PC-3 (cell line): Measurements from ENCODE around the gene EPHA10. TPM values are rescaled to one million over a fixed set of nuclear protein-coding genes. Genes with fewer than 3 reads are reported as not detected.

Source experiments
- ATAC-seq: fragments of 200-7000 bp; cut with Tn5 transposase; 2 replicates; pipeline ENCODE4 v1.9.1; 2020; ENCODE audit warnings: mild to moderate bottlenecking, moderate library complexity
- BruUV-seq: library from RNA; stranded (reverse); fragments of 400-500 nt; replicated peaks from 2 replicates; lab custom pipeline; 2021; lab: Mats Ljungman, UMichigan
- CTCF ChIA-PET: fragments of 300-600 bp; sonication (Branson Sonifier 250); formaldehyde crosslinking; loops from one replicate; lab custom pipeline; 2022; ENCODE audit warnings: antibody characterized with exemption; lab: Charles Lee
- POLR2A ChIA-PET: fragments of 300-600 bp; sonication (Branson Sonifier 250); formaldehyde crosslinking; loops from one replicate; lab custom pipeline; 2022; ENCODE audit warnings: antibody characterized with exemption; ENCODE audit not compliant: unreplicated experiment; lab: Charles Lee
- DNase-seq: peaks from one replicate; pipeline ENCODE4 v3.0.0-alpha.2; 2015
- H2AFZ ChIP-seq: fragments of 300-600 bp; sonication (generic); 2 replicates; pipeline ENCODE4 v1.6.0; 2016; ENCODE audit warnings: antibody characterized with exemption, low read length
- H3F3A ChIP-seq: fragments of 300-600 bp; sonication (generic); one replicate; pipeline ENCODE4 v1.6.0; 2017; ENCODE audit warnings: antibody characterized with exemption, low read length, control low read depth, mild to moderate bottlenecking; ENCODE audit not compliant: unreplicated experiment
- H3K27ac ChIP-seq: fragments of 300-600 bp; sonication (generic); 2 replicates; pipeline ENCODE4 v1.5.1; 2016; ENCODE audit warnings: mild to moderate bottlenecking, low read length
- H3K27me3 ChIP-seq: fragments of 300-600 bp; sonication (generic); 2 replicates; pipeline ENCODE4 v1.6.1; 2016; ENCODE audit warnings: low read length, mixed read lengths
- H3K36me3 ChIP-seq: fragments of 300-600 bp; sonication (generic); 2 replicates; pipeline ENCODE4 v1.6.1; 2016; ENCODE audit warnings: low read depth, mixed run types, low read length, mixed read lengths
- H3K4me1 ChIP-seq: fragments of 300-600 bp; sonication (generic); 2 replicates; pipeline ENCODE4 v1.5.1; 2016; ENCODE audit warnings: low read length; ENCODE audit not compliant: insufficient read depth
- H3K4me2 ChIP-seq: fragments of 300-600 bp; sonication (generic); 2 replicates; pipeline ENCODE4 v1.6.0; 2016; ENCODE audit warnings: low read length
- H3K4me3 ChIP-seq: fragments of 300-600 bp; sonication (generic); 2 replicates; pipeline ENCODE4 v1.5.1; 2016; ENCODE audit warnings: mild to moderate bottlenecking, low read length, mixed read lengths
- H3K79me2 ChIP-seq: fragments of 300-600 bp; sonication (generic); 2 replicates; pipeline ENCODE4 v1.6.1; 2017; ENCODE audit warnings: low read length, mixed read lengths
- H3K9ac ChIP-seq: fragments of 300-600 bp; sonication (generic); 2 replicates; pipeline ENCODE4 v1.6.0; 2016; ENCODE audit warnings: mild to moderate bottlenecking, low read length
- H3K9me2 ChIP-seq: fragments of 300-600 bp; sonication (generic); replicated peaks from 2 replicates; pipeline ENCODE4 v1.6.1; 2016; ENCODE audit warnings: mixed run types, low read length, mixed read lengths
- H3K9me3 ChIP-seq: fragments of 300-600 bp; sonication (generic); 2 replicates; pipeline ENCODE4 v1.6.1; 2016; ENCODE audit warnings: low read length, mixed read lengths
- H4K20me1 ChIP-seq: fragments of 300-600 bp; sonication (generic); 2 replicates; pipeline ENCODE4 v1.6.1; 2016; ENCODE audit warnings: low read length, mixed read lengths
- EZH2 ChIP-seq: fragments of 300-600 bp; sonication (generic); IDR thresholded peaks from one replicate; pipeline ENCODE4 v1.6.1; 2017; ENCODE audit warnings: antibody characterized with exemption, mild to moderate bottlenecking, low read length; ENCODE audit not compliant: unreplicated experiment
- EZH2phosphoT487 ChIP-seq: fragments of 300-600 bp; sonication (generic); IDR thresholded peaks from 2 replicates; pipeline ENCODE4 v1.6.1; 2018; ENCODE audit warnings: mild to moderate bottlenecking, antibody characterized with exemption, low read length, borderline replicate concordance
- intact Hi-C: fragments of 100-400 bp; cut with micrococcal nuclease; formaldehyde crosslinking; loops from 2 replicates; pipeline ENCODE4 v1.9.0; 2023
- total RNA-seq: library from RNA; depleted of rRNA; stranded (reverse); fragments of >200 nt; gene quantifications from 2 replicates; pipeline ENCODE4 v1.2.3, GENCODE V29; 2014
- TF ChIP-seq, protein P1 (sequence below): fragments of 300-600 bp; sonication (generic); conservative IDR thresholded peaks from 2 replicates; pipeline ENCODE4 v1.5.1; 2017; ENCODE audit warnings: antibody characterized with exemption, low read depth, mild to moderate bottlenecking, low read length

Gene EPHA10
- total RNA-seq, 1 experiment from 2014 or later = 3.5 TPM

GRCh38 chr1:37682334-37682987, 82.5 kb downstream of the EPHA10 start:
- intact Hi-C loops = loop anchor here (1.0 to 10.0 kb wide), 4 partner anchors 79 to 1168 kb away; no protein-coding TSS in a partner anchor
- no peak overlapping the region for H3K4me2 ChIP-seq
- H3K4me3 ChIP-seq = no peak overlapping the region
- no peaks in the 10 kb centered on the region for H3K4me1 ChIP-seq
- no peaks in the 10 kb centered on the region for H4K20me1 ChIP-seq
- H3K9me2 ChIP-seq = no peaks in the 10 kb centered on the region
- BruUV-seq = TSS peak; percentile 10
- no peak overlapping the region for H3K9ac ChIP-seq
- DNase-seq = peak; percentile 79
- H3K9me3 ChIP-seq = no peaks in the 10 kb centered on the region
- no peaks in the 10 kb centered on the region for H3F3A ChIP-seq
- peaks cover 34% of the 10 kb centered on the region for H3K36me3 ChIP-seq
- H3K27me3 ChIP-seq = no peaks in the 10 kb centered on the region
- H3K79me2 ChIP-seq = no peaks in the 10 kb centered on the region
- H3K27ac ChIP-seq = no peak overlapping the region
- H2AFZ ChIP-seq = no peak overlapping the region
- CTCF ChIA-PET = interaction anchor here (1.2 kb wide), 1 partner anchor 80 kb away, joined by 4 read pairs; no protein-coding TSS in a partner anchor
- peak; percentile 77 for ATAC-seq
- POLR2A ChIA-PET = no interaction called here
- no peak for TF ChIP-seq EZH2
- TF ChIP-seq, protein P1, sequence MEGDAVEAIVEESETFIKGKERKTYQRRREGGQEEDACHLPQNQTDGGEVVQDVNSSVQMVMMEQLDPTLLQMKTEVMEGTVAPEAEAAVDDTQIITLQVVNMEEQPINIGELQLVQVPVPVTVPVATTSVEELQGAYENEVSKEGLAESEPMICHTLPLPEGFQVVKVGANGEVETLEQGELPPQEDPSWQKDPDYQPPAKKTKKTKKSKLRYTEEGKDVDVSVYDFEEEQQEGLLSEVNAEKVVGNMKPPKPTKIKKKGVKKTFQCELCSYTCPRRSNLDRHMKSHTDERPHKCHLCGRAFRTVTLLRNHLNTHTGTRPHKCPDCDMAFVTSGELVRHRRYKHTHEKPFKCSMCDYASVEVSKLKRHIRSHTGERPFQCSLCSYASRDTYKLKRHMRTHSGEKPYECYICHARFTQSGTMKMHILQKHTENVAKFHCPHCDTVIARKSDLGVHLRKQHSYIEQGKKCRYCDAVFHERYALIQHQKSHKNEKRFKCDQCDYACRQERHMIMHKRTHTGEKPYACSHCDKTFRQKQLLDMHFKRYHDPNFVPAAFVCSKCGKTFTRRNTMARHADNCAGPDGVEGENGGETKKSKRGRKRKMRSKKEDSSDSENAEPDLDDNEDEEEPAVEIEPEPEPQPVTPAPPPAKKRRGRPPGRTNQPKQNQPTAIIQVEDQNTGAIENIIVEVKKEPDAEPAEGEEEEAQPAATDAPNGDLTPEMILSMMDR = peak; percentile 93

DNA sequence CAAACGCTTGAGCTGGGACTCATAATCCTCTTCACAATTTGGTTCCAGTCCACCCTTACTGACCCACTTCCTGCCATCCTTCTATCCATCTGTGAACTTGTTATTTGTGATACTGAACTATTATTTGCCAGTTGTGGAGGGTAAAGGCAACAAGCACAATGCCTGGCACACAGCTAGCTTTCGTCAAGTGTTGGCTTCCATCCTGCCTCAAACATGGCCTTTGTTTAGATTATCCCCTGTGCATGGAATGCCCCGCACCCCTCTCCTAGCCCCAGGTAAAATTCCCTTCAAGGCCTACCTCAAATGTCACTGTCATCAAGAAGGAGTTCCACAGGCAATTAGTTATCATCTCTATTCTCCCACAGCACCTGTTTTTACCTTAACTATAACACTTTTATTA, 84.0 kb downstream of the EPHA10 start:
- Histone ChIP-seq H3K27ac (no peak overlapping the region), H3K4me2 (no peak overlapping the region), H3K4me3 (no peak overlapping the region), H4K20me1 (no peaks in the 10 kb centered on the region), H3K9ac (no peak overlapping the region), H3F3A (no peaks in the 10 kb centered on the region), H3K79me2 (no peaks in the 10 kb centered on the region), H3K9me2 (no peaks in the 10 kb centered on the region), H3K36me3 (peaks cover 28% of the 10 kb centered on the region), H3K4me1 (no peaks in the 10 kb centered on the region), H2AFZ (no peak overlapping the region), H3K9me3 (no peaks in the 10 kb centered on the region), H3K27me3 (no peaks in the 10 kb centered on the region)
- no TSS peak for BruUV-seq
- ChIA-PET CTCF (interaction anchor here (0.6 kb wide), 1 partner anchor 14 kb away, joined by 5 read pairs; no protein-coding TSS in a partner anchor), POLR2A (no interaction called here)
- TF ChIP-seq, protein P1 = no peak
- intact Hi-C loops = loop anchor here (10.0 kb wide), 1 partner anchor 1166 kb away; no protein-coding TSS in a partner anchor
- ATAC-seq (no peak), DNase-seq (no peak)

DNA sequence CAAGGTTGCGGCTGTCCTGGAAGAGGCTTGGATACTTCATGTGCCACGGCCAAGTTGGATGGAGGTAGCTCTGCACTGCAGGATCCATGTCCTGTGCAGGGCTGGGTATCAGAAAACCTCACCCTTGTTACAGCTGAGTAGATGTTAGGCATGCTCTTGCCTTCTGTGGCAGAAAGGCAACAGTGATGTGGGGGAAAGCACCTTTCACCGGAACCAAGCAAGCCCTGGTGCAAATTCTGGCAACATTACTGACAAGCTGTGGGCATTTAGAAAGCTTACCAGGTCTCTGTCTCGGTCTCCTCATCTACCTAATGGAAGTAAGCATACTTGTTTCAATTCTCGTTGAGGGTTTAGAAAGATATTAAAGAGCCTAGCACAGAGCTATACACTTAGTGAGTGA, 87.1 kb downstream of the EPHA10 start:
- no peak overlapping the region for H2AFZ ChIP-seq
- TF ChIP-seq EZH2 (no peak), EZH2phosphoT487 (no peak)
- TF ChIP-seq, protein P1 = no peak
- no peak overlapping the region for H3K4me2 ChIP-seq
- H3K79me2 ChIP-seq = no peaks in the 10 kb centered on the region
- BruUV-seq = no TSS peak
- ATAC-seq (no peak), DNase-seq (no peak)
- H4K20me1 ChIP-seq = no peaks in the 10 kb centered on the region
- CTCF ChIA-PET = no interaction called here
- H3K9ac ChIP-seq = no peak overlapping the region
- no peaks in the 10 kb centered on the region for H3K4me1 ChIP-seq
- no peak overlapping the region for H3K27ac ChIP-seq
- H3K4me3 ChIP-seq = no peak overlapping the region
- peaks cover 9% of the 10 kb centered on the region for H3K36me3 ChIP-seq
- no peaks in the 10 kb centered on the region for H3K9me3 ChIP-seq
- H3F3A ChIP-seq = no peaks in the 10 kb centered on the region
- intact Hi-C loops = no loop called here
- H3K9me2 ChIP-seq = no peaks in the 10 kb centered on the region
- H3K27me3 ChIP-seq = no peaks in the 10 kb centered on the region
- POLR2A ChIA-PET = no interaction called here
